ENCODE results near the gene UMAD1.

UMAD1 gene

DNA sequence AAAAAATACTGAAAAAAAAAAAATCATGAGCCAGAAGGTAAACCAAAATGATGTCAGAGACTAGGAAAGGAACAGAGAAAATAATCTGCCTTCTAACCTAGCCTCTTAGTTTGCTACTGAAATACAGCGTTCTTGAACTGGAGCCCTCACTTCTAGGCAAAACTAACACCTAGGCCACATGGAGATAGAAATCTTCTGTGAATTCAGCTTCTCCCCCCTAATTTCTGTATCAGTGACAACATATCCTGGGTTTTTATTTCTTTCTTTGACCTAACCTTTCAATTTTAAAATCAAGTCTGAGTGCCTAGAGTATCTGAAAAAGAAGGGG lies 228.0 kb downstream of the UMAD1 start:
- H3K79me1 ChIP-seq (replicated peaks; ENCODE audit: low read length, poor library complexity, severe bottlenecking): peaks cover 8% of the 10 kb centered on the region
- no peak overlapping the region for H2BK12ac ChIP-seq (ENCODE audit: low read length in 2 of 2)
- H3K9me3 ChIP-seq (ENCODE audit: control insufficient read depth, low read length): no peaks in the 10 kb centered on the region
- H3K4me3 ChIP-seq (ENCODE audit: insufficient read depth in 1 of 2, low read depth in 1 of 2, low read length in 2 of 2): no peak overlapping the region
- H3K23ac ChIP-seq (ENCODE audit: low read length in 2 of 2): no peak overlapping the region
- no peak overlapping the region for H2BK15ac ChIP-seq (ENCODE audit: low read depth, poor library complexity, severe bottlenecking)
- no peak overlapping the region for H3K4me2 ChIP-seq (ENCODE audit: low read length, poor library complexity, severe bottlenecking)
- WGBS: 81% methylated on average over 1 of the region's 1 CpG
- H2BK120ac ChIP-seq (ENCODE audit: low read depth, low read length): no peak overlapping the region
- H4K8ac ChIP-seq (ENCODE audit: low read length): no peak overlapping the region
- H3K4me1 ChIP-seq (ENCODE audit: control insufficient read depth, insufficient read depth, low read depth, low read length): no peaks in the 10 kb centered on the region
- H3K14ac ChIP-seq (ENCODE audit: low read length in 2 of 2): no peak overlapping the region
- H3K18ac ChIP-seq (ENCODE audit: low read depth in 1 of 2, low read length in 2 of 2): no peak overlapping the region
- no peak overlapping the region for H3K4ac ChIP-seq (ENCODE audit: low read depth in 1 of 2, low read length in 2 of 2)
- H3K27ac ChIP-seq (ENCODE audit: low read length, poor library complexity, severe bottlenecking): no peak overlapping the region
- H3K36me3 ChIP-seq (ENCODE audit: control insufficient read depth in 1 of 2, insufficient read depth in 2 of 2, low read depth in 1 of 2, low read length in 2 of 2): no peaks in the 10 kb centered on the region
- H3K9ac ChIP-seq (ENCODE audit: low read length): no peak overlapping the region
- H4K91ac ChIP-seq (ENCODE audit: low read length): no peak overlapping the region
- H3K27me3 ChIP-seq (ENCODE audit: control insufficient read depth in 1 of 2, insufficient read depth in 1 of 2, low read length in 2 of 2): no peaks in the 10 kb centered on the region
- H2AK5ac ChIP-seq (ENCODE audit: low read length, severe bottlenecking): no peak overlapping the region
- H2AFZ ChIP-seq (ENCODE audit: low read depth, low read length): no peak overlapping the region
- no peak for DNase-seq
- no peak overlapping the region for H2BK5ac ChIP-seq (ENCODE audit: low read depth, low read length, poor library complexity, severe bottlenecking)

DNA sequence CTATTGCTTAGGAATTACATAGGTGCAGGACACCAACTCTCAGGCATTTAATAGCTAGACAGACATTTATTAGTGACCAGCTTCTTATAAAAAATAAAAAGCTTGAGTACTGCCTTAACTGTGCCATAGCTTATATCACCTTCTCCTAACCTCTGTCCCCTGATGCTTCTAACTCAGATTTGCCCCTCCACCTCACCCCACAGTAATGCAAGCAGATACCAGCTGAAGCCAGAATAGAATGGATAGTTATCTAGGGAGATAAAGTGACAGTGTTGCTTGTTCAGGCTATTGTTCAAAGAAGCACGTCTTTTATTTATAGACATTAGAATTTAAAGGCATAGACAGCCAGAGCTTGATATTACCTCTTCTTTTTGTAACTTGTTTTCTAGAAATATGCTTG lies 228.5 kb downstream of the UMAD1 start:
- Histone ChIP-seq H3K14ac (ENCODE audit: low read length in 2 of 2) (no peak overlapping the region), H3K36me3 (ENCODE audit: control insufficient read depth in 1 of 2, insufficient read depth in 2 of 2, low read depth in 1 of 2, low read length in 2 of 2) (no peaks in the 10 kb centered on the region), H3K23ac (ENCODE audit: low read length in 2 of 2) (no peak overlapping the region), H3K79me1 (replicated peaks; ENCODE audit: low read length, poor library complexity, severe bottlenecking) (peaks cover 8% of the 10 kb centered on the region), H3K9ac (ENCODE audit: low read length) (no peak overlapping the region), H4K91ac (ENCODE audit: low read length) (no peak overlapping the region), H2BK120ac (ENCODE audit: low read depth, low read length) (no peak overlapping the region), H3K4ac (ENCODE audit: low read depth in 1 of 2, low read length in 2 of 2) (no peak overlapping the region), H3K18ac (ENCODE audit: low read depth in 1 of 2, low read length in 2 of 2) (no peak overlapping the region), H3K4me2 (ENCODE audit: low read length, poor library complexity, severe bottlenecking) (no peak overlapping the region), H2BK12ac (ENCODE audit: low read length in 2 of 2) (no peak overlapping the region), H3K27ac (ENCODE audit: low read length, poor library complexity, severe bottlenecking) (no peak overlapping the region), H3K4me3 (ENCODE audit: insufficient read depth in 1 of 2, low read depth in 1 of 2, low read length in 2 of 2) (no peak overlapping the region), H3K9me3 (ENCODE audit: control insufficient read depth, low read length) (no peaks in the 10 kb centered on the region), H4K8ac (ENCODE audit: low read length) (no peak overlapping the region), H2AFZ (ENCODE audit: low read depth, low read length) (no peak overlapping the region), H2BK5ac (ENCODE audit: low read depth, low read length, poor library complexity, severe bottlenecking) (no peak overlapping the region), H2BK15ac (ENCODE audit: low read depth, poor library complexity, severe bottlenecking) (no peak overlapping the region), H3K27me3 (ENCODE audit: control insufficient read depth in 1 of 2, insufficient read depth in 1 of 2, low read length in 2 of 2) (no peaks in the 10 kb centered on the region), H3K4me1 (ENCODE audit: control insufficient read depth, insufficient read depth, low read depth, low read length) (no peaks in the 10 kb centered on the region), H2AK5ac (ENCODE audit: low read length, severe bottlenecking) (no peak overlapping the region)
- WGBS: no CpG with 5 or more reads among the region's 1 CpG
- no peak for DNase-seq

DNA sequence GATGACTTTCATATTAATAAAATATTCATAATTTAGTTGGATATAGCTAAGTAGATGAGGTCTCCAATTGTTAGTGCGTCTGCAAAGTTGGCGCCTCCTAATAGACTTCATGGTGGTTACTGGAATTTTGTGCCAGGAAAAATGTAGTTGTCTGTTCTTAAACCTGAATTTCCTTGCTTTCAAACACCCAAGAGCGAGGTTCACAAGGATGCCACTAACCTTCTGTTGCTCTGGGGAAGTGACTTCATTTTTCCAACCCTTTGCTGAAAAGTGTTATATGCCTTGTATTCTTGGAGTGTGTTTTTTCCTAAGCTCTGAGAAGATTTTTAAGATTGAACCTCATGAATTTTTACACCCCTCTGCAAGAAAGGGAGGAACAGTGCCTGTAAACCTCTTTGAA lies 229.1 kb downstream of the UMAD1 start:
- no peak overlapping the region for H3K9ac ChIP-seq (ENCODE audit: low read length)
- no peak overlapping the region for H2BK12ac ChIP-seq (ENCODE audit: low read length in 2 of 2)
- no peak overlapping the region for H3K27ac ChIP-seq (ENCODE audit: low read length, poor library complexity, severe bottlenecking)
- H3K9me3 ChIP-seq (ENCODE audit: control insufficient read depth, low read length): no peaks in the 10 kb centered on the region
- no peak overlapping the region for H2BK5ac ChIP-seq (ENCODE audit: low read depth, low read length, poor library complexity, severe bottlenecking)
- no peak for DNase-seq
- no peak overlapping the region for H3K23ac ChIP-seq (ENCODE audit: low read length in 2 of 2)
- H3K4me3 ChIP-seq (ENCODE audit: insufficient read depth in 1 of 2, low read depth in 1 of 2, low read length in 2 of 2): no peak overlapping the region
- no peak overlapping the region for H2AFZ ChIP-seq (ENCODE audit: low read depth, low read length)
- H3K14ac ChIP-seq (ENCODE audit: low read length in 2 of 2): no peak overlapping the region
- no peak overlapping the region for H3K4ac ChIP-seq (ENCODE audit: low read depth in 1 of 2, low read length in 2 of 2)
- no peak overlapping the region for H2BK15ac ChIP-seq (ENCODE audit: low read depth, poor library complexity, severe bottlenecking)
- no peaks in the 10 kb centered on the region for H3K4me1 ChIP-seq (ENCODE audit: control insufficient read depth, insufficient read depth, low read depth, low read length)
- peaks cover 8% of the 10 kb centered on the region for H3K79me1 ChIP-seq (replicated peaks; ENCODE audit: low read length, poor library complexity, severe bottlenecking)
- H3K18ac ChIP-seq (ENCODE audit: low read depth in 1 of 2, low read length in 2 of 2): no peak overlapping the region
- no peak overlapping the region for H2BK120ac ChIP-seq (ENCODE audit: low read depth, low read length)
- 98% methylated on average over 3 of the region's 3 CpGs for WGBS
- no peak overlapping the region for H3K4me2 ChIP-seq (ENCODE audit: low read length, poor library complexity, severe bottlenecking)
- no peaks in the 10 kb centered on the region for H3K27me3 ChIP-seq (ENCODE audit: control insufficient read depth in 1 of 2, insufficient read depth in 1 of 2, low read length in 2 of 2)
- no peak overlapping the region for H2AK5ac ChIP-seq (ENCODE audit: low read length, severe bottlenecking)
- no peak overlapping the region for H4K8ac ChIP-seq (ENCODE audit: low read length)
- H4K91ac ChIP-seq (ENCODE audit: low read length): no peak overlapping the region
- no peaks in the 10 kb centered on the region for H3K36me3 ChIP-seq (ENCODE audit: control insufficient read depth in 1 of 2, insufficient read depth in 2 of 2, low read depth in 1 of 2, low read length in 2 of 2)

DNA sequence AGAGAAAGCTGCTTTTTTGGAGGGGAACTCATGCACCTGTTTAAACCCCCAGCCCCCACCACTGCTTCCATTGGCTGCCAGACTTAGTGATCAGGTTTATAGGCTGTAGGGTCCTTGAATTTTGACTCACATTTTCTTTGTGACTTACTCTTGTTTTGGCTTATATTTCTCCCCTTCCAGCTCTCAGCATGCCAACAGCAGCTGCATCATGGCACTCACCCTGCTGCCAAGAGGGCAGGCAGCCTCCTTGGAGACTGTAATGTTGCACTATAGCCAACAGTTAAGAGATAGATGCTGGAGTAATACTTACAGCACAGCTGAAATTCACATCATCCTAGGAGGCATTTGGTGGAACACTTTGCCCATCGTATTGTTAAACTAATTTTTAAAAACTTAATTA lies 230.0 kb downstream of the UMAD1 start:
- no peaks in the 10 kb centered on the region for H3K4me1 ChIP-seq (ENCODE audit: control insufficient read depth, insufficient read depth, low read depth, low read length)
- H3K9ac ChIP-seq (ENCODE audit: low read length): no peak overlapping the region
- H4K91ac ChIP-seq (ENCODE audit: low read length): no peak overlapping the region
- DNase-seq: no peak
- H3K4ac ChIP-seq (ENCODE audit: low read depth in 1 of 2, low read length in 2 of 2): no peak overlapping the region
- peaks cover 2% of the 10 kb centered on the region for H3K79me1 ChIP-seq (replicated peaks; ENCODE audit: low read length, poor library complexity, severe bottlenecking)
- H3K36me3 ChIP-seq (ENCODE audit: control insufficient read depth in 1 of 2, insufficient read depth in 2 of 2, low read depth in 1 of 2, low read length in 2 of 2): no peaks in the 10 kb centered on the region
- H3K4me3 ChIP-seq (ENCODE audit: insufficient read depth in 1 of 2, low read depth in 1 of 2, low read length in 2 of 2): no peak overlapping the region
- peak overlapping the region; percentile 4 for H4K8ac ChIP-seq (ENCODE audit: low read length)
- no peak overlapping the region for H3K18ac ChIP-seq (ENCODE audit: low read depth in 1 of 2, low read length in 2 of 2)
- no peaks in the 10 kb centered on the region for H3K9me3 ChIP-seq (ENCODE audit: control insufficient read depth, low read length)
- H3K23ac ChIP-seq (ENCODE audit: low read length in 2 of 2): no peak overlapping the region
- no peak overlapping the region for H2BK120ac ChIP-seq (ENCODE audit: low read depth, low read length)
- no peak overlapping the region for H2BK12ac ChIP-seq (ENCODE audit: low read length in 2 of 2)
- H2AFZ ChIP-seq (ENCODE audit: low read depth, low read length): no peak overlapping the region
- no peak overlapping the region for H3K14ac ChIP-seq (ENCODE audit: low read length in 2 of 2)
- H2BK5ac ChIP-seq (ENCODE audit: low read depth, low read length, poor library complexity, severe bottlenecking): no peak overlapping the region
- no peak overlapping the region for H3K27ac ChIP-seq (ENCODE audit: low read length, poor library complexity, severe bottlenecking)
- no CpG with 5 or more reads among the region's 1 CpG for WGBS
- no peak overlapping the region for H3K4me2 ChIP-seq (ENCODE audit: low read length, poor library complexity, severe bottlenecking)
- no peak overlapping the region for H2AK5ac ChIP-seq (ENCODE audit: low read length, severe bottlenecking)
- H3K27me3 ChIP-seq (ENCODE audit: control insufficient read depth in 1 of 2, insufficient read depth in 1 of 2, low read length in 2 of 2): no peaks in the 10 kb centered on the region
- H2BK15ac ChIP-seq (ENCODE audit: low read depth, poor library complexity, severe bottlenecking): no peak overlapping the region

Measured in mesenchymal stem cell (in vitro differentiated cells and primary cell).